Measurements from ENCODE around the gene KLRC1.
"Not testable (repeated sequence)": the region's sequence is repeated elsewhere in the genome, so short reads cannot be mapped to it uniquely, and the experiment has no call there.

GRCh38 chr12:10396176-10396575 is 57.0 kb downstream of the KLRC1 start:
- TF ChIP-seq RCOR1 (IDR thresholded peaks at IDR 0.05; ENCODE audit: low read depth, low read length); CTCF (IDR thresholded peaks at IDR 0.05); MAFK (IDR thresholded peaks at IDR 0.05; ENCODE audit: partially characterized antibody); RFX5 (IDR thresholded peaks at IDR 0.05); MYC (IDR thresholded peaks at IDR 0.05; ENCODE audit: borderline replicate concordance, low read length); EP300 (IDR thresholded peaks at IDR 0.05): not testable (repeated sequence)
